ENCODE data around the gene FLT1.

Gene FLT1

DNA sequence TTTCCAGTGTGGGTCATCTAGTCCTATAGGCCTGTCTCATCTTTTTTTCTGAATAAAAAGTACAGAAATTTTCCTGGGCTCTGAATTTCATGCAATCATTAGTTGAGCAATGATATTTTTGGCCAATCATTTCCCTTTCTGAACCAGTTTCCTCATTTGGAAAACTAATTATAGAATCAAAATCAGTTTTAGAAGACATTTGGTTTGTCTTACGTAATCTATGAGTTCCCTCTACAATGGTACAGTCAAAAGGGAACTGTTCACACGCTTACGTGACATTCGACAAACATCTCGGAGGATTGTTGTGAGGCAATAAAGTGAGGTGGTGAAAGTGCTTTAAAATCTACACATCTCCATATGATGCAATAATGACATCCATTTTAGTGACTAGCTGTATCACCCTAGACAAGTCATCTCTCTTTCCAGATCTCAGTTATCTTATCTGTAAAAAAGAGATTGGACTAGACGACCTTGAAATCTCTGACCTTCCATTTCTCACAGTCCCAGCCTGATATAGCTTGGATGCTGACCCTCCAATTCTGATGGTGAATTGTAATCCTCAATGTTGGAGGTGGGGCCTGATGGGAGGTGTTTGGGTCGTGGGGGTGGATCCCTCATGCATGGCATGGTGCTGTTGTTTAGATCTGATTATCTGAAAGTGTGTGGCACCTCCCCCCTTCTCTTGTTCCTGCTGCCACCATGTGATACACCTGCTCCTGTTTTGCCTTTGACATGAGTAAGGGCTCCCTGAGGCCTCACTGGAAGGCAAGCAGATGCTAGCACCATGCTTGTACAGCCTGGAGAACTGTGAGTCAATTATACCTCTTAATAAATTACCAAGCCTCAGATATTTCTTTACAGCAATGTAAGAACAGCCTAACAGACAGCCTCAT is 26.7 kb downstream of the FLT1 start:
- no peak overlapping the region for H3K4me3 ChIP-seq (ENCODE audit: low read depth, low read length)
- TF ChIP-seq, protein P1, sequence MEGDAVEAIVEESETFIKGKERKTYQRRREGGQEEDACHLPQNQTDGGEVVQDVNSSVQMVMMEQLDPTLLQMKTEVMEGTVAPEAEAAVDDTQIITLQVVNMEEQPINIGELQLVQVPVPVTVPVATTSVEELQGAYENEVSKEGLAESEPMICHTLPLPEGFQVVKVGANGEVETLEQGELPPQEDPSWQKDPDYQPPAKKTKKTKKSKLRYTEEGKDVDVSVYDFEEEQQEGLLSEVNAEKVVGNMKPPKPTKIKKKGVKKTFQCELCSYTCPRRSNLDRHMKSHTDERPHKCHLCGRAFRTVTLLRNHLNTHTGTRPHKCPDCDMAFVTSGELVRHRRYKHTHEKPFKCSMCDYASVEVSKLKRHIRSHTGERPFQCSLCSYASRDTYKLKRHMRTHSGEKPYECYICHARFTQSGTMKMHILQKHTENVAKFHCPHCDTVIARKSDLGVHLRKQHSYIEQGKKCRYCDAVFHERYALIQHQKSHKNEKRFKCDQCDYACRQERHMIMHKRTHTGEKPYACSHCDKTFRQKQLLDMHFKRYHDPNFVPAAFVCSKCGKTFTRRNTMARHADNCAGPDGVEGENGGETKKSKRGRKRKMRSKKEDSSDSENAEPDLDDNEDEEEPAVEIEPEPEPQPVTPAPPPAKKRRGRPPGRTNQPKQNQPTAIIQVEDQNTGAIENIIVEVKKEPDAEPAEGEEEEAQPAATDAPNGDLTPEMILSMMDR (IDR thresholded peaks at IDR 0.05; ENCODE audit: control insufficient read depth, extremely low read depth, insufficient read depth) = no peak
- no peak for DNase-seq (ENCODE audit: low read depth)

GRCh38 chr13:28467034-28467433 is 27.9 kb downstream of the FLT1 start:
- TF ChIP-seq, protein P1 (IDR thresholded peaks at IDR 0.05; ENCODE audit: control insufficient read depth, extremely low read depth, insufficient read depth) = no peak
- DNase-seq (ENCODE audit: low read depth) = no peak
- no peak overlapping the region for H3K4me3 ChIP-seq (ENCODE audit: low read depth, low read length)

DNA sequence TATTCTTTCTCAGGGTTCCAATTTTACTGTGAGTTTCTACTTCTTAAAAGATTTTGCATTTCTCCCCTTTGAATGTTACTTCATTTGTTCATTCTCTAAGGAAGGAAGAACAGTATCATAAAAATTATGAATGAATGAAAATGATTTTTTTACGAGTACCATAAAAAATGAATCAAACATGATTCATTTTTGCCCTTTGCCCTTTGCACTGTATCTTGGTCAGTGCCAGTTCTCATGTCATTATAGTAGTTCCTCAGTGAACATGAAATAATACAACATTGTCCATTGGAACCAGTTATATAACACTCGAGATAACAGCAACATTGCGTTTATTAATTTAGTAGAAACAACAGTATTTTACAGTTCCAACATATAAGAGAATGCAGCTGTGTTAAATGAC is 28.8 kb downstream of the FLT1 start:
- TF ChIP-seq, protein P1 (IDR thresholded peaks at IDR 0.05; ENCODE audit: control insufficient read depth, extremely low read depth, insufficient read depth) = no peak
- DNase-seq (ENCODE audit: low read depth) = no peak
- no peak overlapping the region for H3K4me3 ChIP-seq (ENCODE audit: low read depth, low read length)

DNA sequence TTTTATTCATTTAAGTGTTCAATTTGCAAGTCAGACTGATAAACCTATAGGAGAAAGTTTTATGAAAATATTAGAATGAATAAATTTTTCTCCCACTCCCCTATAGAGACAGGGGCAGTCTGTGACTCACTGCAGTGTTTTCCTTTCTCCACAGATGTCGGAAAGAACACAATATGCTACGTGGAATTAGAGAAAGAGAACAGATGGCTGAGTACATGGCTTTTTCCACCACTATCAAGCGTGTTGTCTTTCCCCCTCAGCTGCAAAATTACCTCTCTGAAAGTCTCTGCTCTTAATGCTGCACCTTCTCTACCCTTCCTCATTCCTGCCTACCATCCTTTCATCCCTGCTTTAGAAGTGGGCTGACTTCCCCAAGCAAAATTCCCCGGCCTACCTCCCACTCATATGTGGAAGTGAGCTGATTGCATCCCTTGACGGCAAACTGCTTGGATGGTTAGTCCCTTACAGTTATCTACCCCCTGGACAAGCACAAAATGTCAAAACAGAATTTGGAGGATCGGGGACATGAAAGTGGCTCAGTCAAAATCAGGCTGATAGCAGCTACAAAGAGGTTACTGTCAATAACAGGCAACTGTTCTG is 30.0 kb downstream of the FLT1 start:
- TF ChIP-seq, protein P1 (IDR thresholded peaks at IDR 0.05; ENCODE audit: control insufficient read depth, extremely low read depth, insufficient read depth) = no peak
- DNase-seq (ENCODE audit: low read depth) = no peak

GRCh38 chr13:28463481-28463880 is 31.4 kb downstream of the FLT1 start:
- DNase-seq (ENCODE audit: low read depth) = no peak
- H3K4me3 ChIP-seq (ENCODE audit: low read depth, low read length) = no peak overlapping the region
- TF ChIP-seq, protein P1 (IDR thresholded peaks at IDR 0.05; ENCODE audit: control insufficient read depth, extremely low read depth, insufficient read depth) = no peak

More for the DNA sequence above, 30.0 kb downstream of the FLT1 start:
- no peak overlapping the region for H3K4me3 ChIP-seq (ENCODE audit: low read depth, low read length)

DNA sequence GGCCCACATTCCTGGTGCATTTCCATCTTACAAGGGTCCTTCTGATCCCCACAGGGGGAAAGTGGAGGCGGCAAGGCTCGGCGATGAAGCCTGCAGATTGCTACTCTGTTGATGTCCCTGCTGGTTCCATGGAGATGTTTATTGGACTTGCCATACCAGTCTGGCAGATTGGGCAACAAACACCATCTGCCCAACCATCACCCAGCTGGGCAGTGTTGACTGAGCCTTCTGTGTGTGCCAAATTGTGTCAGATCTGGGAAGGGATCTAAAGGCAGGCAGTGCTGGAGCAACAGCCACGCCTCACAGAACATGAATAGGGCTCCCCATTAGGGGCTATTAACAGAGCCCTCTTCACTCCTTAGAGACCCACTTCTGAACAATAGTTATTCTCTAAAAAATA is 35.0 kb downstream of the FLT1 start:
- TF ChIP-seq, protein P1 (IDR thresholded peaks at IDR 0.05; ENCODE audit: control insufficient read depth, extremely low read depth, insufficient read depth) = no peak
- peak; percentile 67 for DNase-seq (ENCODE audit: low read depth)
- H3K4me3 ChIP-seq (ENCODE audit: low read depth, low read length) = no peak overlapping the region
